Endodermal cell (in vitro differentiated cells): ENCODE results near the gene TM4SF1. TPM values are rescaled to one million over a fixed set of nuclear protein-coding genes. Genes with fewer than 3 reads are reported as not detected.

ENCODE experiments used
- DNase-seq: peaks from one replicate; pipeline ENCODE4 v3.0.0-alpha.2; 2017
- H3K27ac ChIP-seq: 2 replicates; pipeline ENCODE4 v1.5.1; 2013; ENCODE audit warnings: mild to moderate bottlenecking, low read depth, low read length, moderate library complexity
- H3K27me3 ChIP-seq: 2 replicates; pipeline ENCODE4 v1.6.1; 2013; ENCODE audit warnings: mild to moderate bottlenecking, low read length, moderate library complexity; ENCODE audit not compliant: insufficient read depth, control insufficient read depth, poor library complexity, severe bottlenecking
- H3K36me3 ChIP-seq: 2 replicates; pipeline ENCODE4 v1.7.0; 2013; ENCODE audit warnings: mild to moderate bottlenecking, low read length, moderate library complexity; ENCODE audit not compliant: control insufficient read depth, insufficient read depth
- H3K4me1 ChIP-seq: one replicate; pipeline ENCODE4 v1.7.0; 2013; ENCODE audit warnings: low read length; ENCODE audit not compliant: control insufficient read depth, insufficient read depth
- H3K4me3 ChIP-seq: 2 replicates; pipeline ENCODE4 v1.5.1; 2013; ENCODE audit warnings: mild to moderate bottlenecking, low read length, moderate library complexity
- H3K9ac ChIP-seq: 2 replicates; pipeline ENCODE4 v1.6.1; 2013; ENCODE audit warnings: mild to moderate bottlenecking, low read length, moderate library complexity; ENCODE audit not compliant: poor library complexity, severe bottlenecking; ENCODE audit errors: extremely low read depth
- H3K9me3 ChIP-seq: 2 replicates; pipeline ENCODE4 v1.6.1; 2013; ENCODE audit warnings: mild to moderate bottlenecking, low read length, moderate library complexity; ENCODE audit not compliant: control insufficient read depth
- H3K27ac Mint-ChIP-seq: 2 replicates; pipeline ENCODE4 v1.8.0; 2020; ENCODE audit warnings: mixed read lengths
- H3K27me3 Mint-ChIP-seq: 2 replicates; pipeline ENCODE4 v1.8.0; 2021; ENCODE audit warnings: mild to moderate bottlenecking, mixed read lengths; ENCODE audit not compliant: insufficient read depth
- H3K36me3 Mint-ChIP-seq: 2 replicates; pipeline ENCODE4 v1.8.0; 2020; ENCODE audit warnings: low read depth, mixed read lengths
- H3K4me1 Mint-ChIP-seq: 2 replicates; pipeline ENCODE4 v1.8.0; 2020; ENCODE audit warnings: mixed read lengths
- H3K4me3 Mint-ChIP-seq: 2 replicates; pipeline ENCODE4 v1.8.0; 2020; ENCODE audit warnings: mild to moderate bottlenecking, moderate library complexity, mixed read lengths
- H3K9me3 Mint-ChIP-seq: 2 replicates; pipeline ENCODE4 v1.8.0; 2020; ENCODE audit warnings: mild to moderate bottlenecking, mixed read lengths
- WGBS, 2 experiments: methylation state at CpG; one replicate each; pipeline versions ENCODE4 v1.1.5 to v1.1.7; 2013; ENCODE audit warnings: missing lambda C conversion rate in 2 of 2, mixed read lengths in 1 of 2; ENCODE audit not compliant: insufficient coverage in 1 of 2, insufficient read length in 1 of 2; 5-methylcytosine and 5-hydroxymethylcytosine counted together
- total RNA-seq, 2 donors: library from RNA; stranded (reverse); fragmentation: NEBNext Ultra II Directional in 1 of 2; extraction: Animal tissue kit (Norgen Biotek cat#: 25700) in 1 of 2; gene quantifications; 2 replicates in 1 of 2; 3 replicates in 1 of 2; pipeline ENCODE4 v1.2.1, GENCODE V29; 2021
- TF ChIP-seq, protein P1 (sequence below): fragments of 200-600 bp; sonication (generic); conservative IDR thresholded peaks from 2 replicates; pipeline ENCODE4 v1.5.0; 2021; ENCODE audit warnings: antibody characterized with exemption, mild to moderate bottlenecking

Gene TM4SF1
- total RNA-seq, 2 donors from 2014 or later = not detected

- no peaks in the 10 kb centered on the region for H3K9me3 Mint-ChIP-seq
- no peak overlapping the region for H3K4me3 ChIP-seq
- no peak overlapping the region for H3K4me3 Mint-ChIP-seq
- no peaks in the 10 kb centered on the region for H3K36me3 ChIP-seq
- H3K4me1 Mint-ChIP-seq = no peaks in the 10 kb centered on the region
- 90% methylated on average over 4 of the region's 4 CpGs; no CpG with 5 or more reads in 1 of the 2 experiments for WGBS, 2 experiments
- H3K27ac Mint-ChIP-seq = no peak overlapping the region
- TF ChIP-seq, protein P1, sequence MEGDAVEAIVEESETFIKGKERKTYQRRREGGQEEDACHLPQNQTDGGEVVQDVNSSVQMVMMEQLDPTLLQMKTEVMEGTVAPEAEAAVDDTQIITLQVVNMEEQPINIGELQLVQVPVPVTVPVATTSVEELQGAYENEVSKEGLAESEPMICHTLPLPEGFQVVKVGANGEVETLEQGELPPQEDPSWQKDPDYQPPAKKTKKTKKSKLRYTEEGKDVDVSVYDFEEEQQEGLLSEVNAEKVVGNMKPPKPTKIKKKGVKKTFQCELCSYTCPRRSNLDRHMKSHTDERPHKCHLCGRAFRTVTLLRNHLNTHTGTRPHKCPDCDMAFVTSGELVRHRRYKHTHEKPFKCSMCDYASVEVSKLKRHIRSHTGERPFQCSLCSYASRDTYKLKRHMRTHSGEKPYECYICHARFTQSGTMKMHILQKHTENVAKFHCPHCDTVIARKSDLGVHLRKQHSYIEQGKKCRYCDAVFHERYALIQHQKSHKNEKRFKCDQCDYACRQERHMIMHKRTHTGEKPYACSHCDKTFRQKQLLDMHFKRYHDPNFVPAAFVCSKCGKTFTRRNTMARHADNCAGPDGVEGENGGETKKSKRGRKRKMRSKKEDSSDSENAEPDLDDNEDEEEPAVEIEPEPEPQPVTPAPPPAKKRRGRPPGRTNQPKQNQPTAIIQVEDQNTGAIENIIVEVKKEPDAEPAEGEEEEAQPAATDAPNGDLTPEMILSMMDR = no peak
- H3K4me1 ChIP-seq = no peaks in the 10 kb centered on the region
- no peak overlapping the region for H3K27ac ChIP-seq
- H3K27me3 Mint-ChIP-seq = no peaks in the 10 kb centered on the region
- DNase-seq = no peak
- H3K36me3 Mint-ChIP-seq = no peaks in the 10 kb centered on the region
- H3K9ac ChIP-seq = no peak overlapping the region
- no peaks in the 10 kb centered on the region for H3K27me3 ChIP-seq
- H3K9me3 ChIP-seq = no peaks in the 10 kb centered on the region
Measured at GRCh38 chr3:149395107-149396089, 17.9 kb upstream of the TM4SF1 start.

- no peaks in the 10 kb centered on the region for H3K36me3 ChIP-seq
- H3K9me3 ChIP-seq = no peaks in the 10 kb centered on the region
- Mint-ChIP-seq H3K4me1 (peaks cover 5% of the 10 kb centered on the region), H3K27ac (no peak overlapping the region), H3K4me3 (no peak overlapping the region), H3K36me3 (no peaks in the 10 kb centered on the region), H3K9me3 (no peaks in the 10 kb centered on the region), H3K27me3 (no peaks in the 10 kb centered on the region)
- H3K4me3 ChIP-seq = no peak overlapping the region
- no peak overlapping the region for H3K9ac ChIP-seq
- peak; percentile 86 for DNase-seq
- WGBS, 2 experiments = 46% methylated on average over 4 of the region's 4 CpGs; no CpG with 5 or more reads in 1 of the 2 experiments
- TF ChIP-seq, protein P1 = peak; percentile 97
- H3K27ac ChIP-seq = no peak overlapping the region
- H3K4me1 ChIP-seq = no peaks in the 10 kb centered on the region
- no peaks in the 10 kb centered on the region for H3K27me3 ChIP-seq
Measured at GRCh38 chr3:149393345-149394160, 16.1 kb upstream of the TM4SF1 start.

GRCh38 chr3:149391960-149392359, 14.5 kb upstream of the TM4SF1 start:
- Histone ChIP-seq H3K27me3 (no peaks in the 10 kb centered on the region), H3K9me3 (no peaks in the 10 kb centered on the region), H3K9ac (no peak overlapping the region), H3K4me3 (no peak overlapping the region), H3K4me1 (peaks cover 4% of the 10 kb centered on the region), H3K27ac (no peak overlapping the region), H3K36me3 (no peaks in the 10 kb centered on the region)
- Mint-ChIP-seq H3K9me3 (no peaks in the 10 kb centered on the region), H3K27ac (no peak overlapping the region), H3K27me3 (no peaks in the 10 kb centered on the region), H3K36me3 (no peaks in the 10 kb centered on the region), H3K4me1 (peaks cover 8% of the 10 kb centered on the region), H3K4me3 (no peak overlapping the region)
- TF ChIP-seq, protein P1 = no peak
- no peak for DNase-seq
- 49 to 76% methylated on average over 3 to 5 of the region's 5 CpGs for WGBS, 2 experiments
